NCI-H146 treated with DMSO at 0.1 percent for 48 hours (cell line): ENCODE data around the gene C2.
"Not testable (repeated sequence)": the region's sequence is repeated elsewhere in the genome, so short reads cannot be mapped to it uniquely, and the experiment has no call there.

Source experiments
- DNase-seq: peaks from one replicate; lab custom pipeline; 2025; ENCODE audit not compliant: unreplicated experiment; lab: John Stamatoyannopoulos, UW

Gene C2

DNA sequence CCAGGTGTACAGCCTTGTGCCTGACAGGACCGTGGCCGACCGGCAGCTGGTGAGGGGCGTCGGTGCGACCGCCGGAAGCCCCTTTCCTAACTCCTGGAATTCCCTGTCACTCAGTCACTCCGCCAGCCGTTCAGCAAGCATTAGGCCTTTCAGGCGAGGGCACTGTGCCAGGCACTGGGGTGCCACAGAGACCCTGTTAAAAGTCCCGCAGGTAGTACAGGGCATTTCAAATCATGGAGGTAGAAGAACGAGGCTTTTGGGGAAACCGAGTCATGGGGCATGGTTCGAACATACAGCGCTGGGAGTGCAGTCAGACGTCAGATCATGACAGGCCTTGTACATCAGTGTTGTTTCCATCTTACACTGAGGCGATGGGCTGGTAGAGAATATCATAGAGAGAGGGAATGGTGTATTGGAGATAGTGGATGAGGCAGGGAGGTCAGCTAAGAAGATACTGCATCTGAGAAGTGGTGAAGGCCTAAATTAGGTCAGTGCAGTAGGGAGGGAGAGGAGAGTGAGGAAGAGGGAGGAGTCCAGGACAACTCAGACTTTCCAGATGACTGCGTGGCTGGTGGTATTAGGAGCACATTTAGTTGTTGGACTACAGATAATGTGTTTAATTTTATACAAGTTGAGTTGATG, 45.3 kb downstream of the C2 start:
- DNase-seq: no peak

DNA sequence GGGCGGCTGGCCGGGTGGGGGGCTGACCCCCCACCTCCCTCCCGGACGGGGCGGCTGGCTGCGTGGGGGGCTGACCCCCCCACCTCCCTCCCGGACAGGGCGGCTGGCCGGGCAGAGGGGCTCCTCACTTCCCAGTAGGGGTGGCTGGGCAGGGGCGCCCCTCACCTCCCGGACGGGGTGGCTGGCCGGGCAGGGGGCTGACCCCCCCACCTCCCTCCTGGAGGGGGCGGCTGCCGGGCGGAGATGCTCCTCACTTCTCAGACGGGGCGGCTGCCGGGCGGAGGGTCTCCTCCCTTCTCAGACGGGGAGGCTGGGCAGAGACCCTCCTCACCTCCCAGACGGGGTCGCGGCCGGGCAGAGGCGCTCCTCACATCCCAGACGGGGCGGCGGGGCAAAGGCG, 48.5 kb downstream of the C2 start:
- not testable (repeated sequence) for DNase-seq

DNA sequence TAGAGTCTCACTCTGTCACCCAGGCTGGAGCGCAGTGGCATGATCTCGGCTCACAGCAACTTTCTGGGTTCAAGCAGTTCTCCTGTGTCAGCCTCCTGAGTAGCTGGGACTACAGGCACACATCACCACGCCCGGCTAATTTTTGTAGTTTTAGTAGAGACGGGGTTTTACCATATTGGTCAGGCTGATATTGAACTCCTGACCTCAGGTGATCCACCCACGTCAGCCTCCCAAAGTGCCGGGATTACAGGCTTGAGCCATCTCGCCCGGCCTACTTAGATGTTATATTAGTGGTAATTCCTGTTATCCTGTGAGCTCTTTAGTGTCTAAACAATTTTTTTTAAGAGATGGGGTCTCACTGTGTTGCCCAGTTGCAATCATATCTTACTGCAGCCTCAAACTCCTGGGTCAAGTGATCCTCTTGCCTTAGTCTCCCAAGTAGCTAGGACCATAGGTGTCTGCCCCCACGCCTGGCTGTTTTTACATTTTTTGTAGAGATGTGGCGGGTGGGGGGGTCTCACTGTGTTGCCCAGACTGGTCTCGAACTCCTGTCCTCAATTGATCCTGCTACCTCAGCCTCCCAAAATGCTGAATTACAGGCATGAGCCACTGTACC, 50.4 kb downstream of the C2 start:
- no peak for DNase-seq

DNA sequence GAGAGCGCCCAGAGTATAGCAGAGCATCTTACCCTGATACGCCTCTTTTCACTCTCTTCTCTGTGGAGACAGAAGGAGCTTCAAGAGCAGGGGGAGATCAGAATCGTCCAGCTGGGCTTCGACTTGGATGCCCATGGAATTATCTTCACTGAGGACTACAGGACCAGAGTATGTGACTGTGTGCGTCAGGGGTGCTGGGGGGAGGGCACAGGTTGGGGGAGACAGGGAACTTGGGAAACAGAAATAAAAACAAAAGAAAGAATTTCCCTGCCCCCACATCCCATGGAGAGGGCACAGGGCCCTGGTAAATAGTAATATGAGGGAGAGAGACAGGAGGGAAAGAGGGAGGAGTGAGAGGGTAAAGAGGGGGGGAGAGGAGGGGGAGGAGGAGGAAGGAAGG, 51.3 kb downstream of the C2 start:
- no peak for DNase-seq

DNA sequence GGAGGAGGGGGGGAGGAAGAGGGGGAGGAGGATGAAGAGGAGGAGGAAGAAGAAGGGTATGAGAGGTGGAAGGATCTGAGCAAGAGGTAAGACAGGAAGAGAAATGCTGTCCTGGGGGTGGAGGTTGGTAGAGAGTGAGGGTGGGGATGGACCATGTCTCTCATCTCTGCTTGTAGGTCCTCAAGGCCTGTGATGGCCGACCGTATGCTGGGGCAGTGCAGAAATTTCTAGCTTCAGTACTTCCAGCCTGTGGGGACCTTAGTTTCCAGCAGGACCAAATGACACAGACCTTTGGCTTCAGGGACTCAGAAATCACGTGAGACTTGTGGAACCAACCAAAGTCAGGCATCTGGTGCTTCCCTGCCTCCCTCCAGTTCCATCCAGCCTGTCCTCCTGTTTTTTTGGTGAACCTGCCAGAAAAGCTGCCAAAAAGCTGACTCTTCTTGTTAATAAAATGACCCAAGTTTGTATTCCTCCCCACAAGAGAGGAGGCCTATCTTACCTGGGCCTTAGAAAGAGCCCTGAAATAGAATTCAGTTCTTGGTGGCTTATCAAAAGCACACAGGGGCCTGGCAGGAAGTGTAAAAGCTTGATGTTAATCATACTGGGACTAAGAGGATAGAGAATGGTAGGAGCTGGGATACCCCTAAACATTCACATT, 51.9 kb downstream of the C2 start:
- DNase-seq: no peak

DNA sequence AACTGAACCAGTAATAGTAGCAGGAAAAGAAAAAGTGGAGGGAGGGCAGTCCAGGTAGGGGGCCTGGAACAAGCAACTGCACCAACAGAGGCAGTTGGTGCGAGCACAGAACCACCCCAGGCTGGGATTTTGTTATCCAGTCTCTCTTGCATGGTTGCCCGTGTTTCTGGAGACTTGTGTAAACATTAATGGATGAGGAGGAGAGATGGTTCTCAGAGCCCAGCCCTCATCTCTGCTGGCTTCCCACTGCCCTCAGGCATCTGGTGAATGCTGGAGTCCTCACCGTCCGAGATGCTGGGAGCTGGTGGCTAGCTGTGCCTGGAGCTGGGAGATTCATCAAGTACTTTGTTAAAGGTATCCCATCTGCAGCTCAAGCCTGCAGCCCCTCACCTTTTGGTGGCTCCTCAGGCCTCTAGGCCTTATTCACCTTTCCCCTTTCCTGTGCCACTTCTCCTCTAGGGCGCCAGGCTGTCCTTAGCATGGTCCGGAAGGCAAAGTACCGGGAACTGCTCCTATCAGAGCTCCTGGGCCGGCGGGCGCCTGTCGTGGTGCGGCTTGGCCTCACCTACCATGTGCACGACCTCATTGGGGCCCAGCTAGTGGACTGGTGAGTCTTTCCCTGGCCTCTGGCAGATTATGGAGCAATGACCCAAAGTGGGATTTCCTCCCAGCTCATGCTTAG, 52.8 kb downstream of the C2 start:
- DNase-seq: not testable (repeated sequence)

DNA sequence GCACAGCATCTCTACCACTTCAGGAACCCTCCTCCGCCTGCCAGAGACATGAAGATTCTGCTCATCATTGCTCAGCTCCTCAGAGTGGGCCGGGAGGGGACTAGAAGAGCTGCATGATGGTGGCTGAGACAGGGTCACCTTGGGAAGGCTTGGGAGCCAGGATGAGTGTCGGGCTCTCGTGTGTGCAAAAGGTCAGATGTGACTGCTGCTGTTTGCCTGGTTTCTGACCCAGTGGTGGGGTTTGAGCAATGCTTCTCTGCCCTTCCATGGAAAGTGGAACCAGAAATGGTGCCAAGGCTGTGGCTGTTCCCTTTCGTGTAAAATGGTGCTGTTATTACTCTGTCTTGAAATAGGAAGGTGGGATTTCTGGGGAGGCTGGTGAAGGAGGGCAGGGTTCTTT, 53.5 kb downstream of the C2 start:
- not testable (repeated sequence) for DNase-seq

DNA sequence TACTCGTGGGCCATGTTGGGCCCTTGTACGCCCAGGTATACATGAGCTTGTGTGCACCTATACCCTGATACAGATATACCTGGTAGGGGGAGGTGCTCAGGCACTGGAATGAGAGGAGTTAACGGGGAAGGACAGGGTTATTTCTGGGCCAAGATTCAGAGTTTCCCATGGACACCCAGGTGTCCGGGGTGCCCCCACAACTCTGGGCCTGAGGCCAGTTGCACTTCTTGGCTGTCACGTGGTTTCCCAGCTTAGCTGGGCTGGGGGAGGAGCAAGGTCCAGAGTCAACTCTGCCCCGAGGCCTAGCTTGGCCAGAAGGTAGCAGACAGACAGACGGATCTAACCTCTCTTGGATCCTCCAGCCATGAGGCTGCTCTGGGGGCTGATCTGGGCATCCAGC, 54.2 kb downstream of the C2 start, which contains the start of gene C4A:
Gene C4A, plus strand, starts transcription at position 314 of the 400 bp plus-strand sequence. Its CDS starts 51 bp downstream, at position 365.
- not testable (repeated sequence) for DNase-seq

DNA sequence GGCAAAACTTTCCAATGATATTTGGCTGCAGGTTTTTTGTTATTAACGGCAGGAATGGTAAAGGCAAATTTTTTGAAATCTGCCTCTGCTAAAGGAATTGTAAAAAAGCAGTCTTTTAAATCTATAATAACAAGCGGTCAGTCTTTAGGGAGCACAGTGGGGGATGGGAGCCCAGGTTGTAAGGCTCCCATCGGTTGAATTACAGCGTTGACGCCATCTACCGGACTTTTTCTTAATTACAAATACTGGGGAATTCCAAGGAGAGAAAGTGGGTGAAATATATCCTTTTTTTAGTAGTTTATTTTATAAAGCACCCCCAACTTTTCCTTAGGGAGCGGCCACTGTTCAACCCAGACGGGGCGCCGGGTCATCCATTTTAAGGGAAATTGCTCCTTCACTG, 61.8 kb downstream of the C2 start:
- DNase-seq: not testable (repeated sequence)

DNA sequence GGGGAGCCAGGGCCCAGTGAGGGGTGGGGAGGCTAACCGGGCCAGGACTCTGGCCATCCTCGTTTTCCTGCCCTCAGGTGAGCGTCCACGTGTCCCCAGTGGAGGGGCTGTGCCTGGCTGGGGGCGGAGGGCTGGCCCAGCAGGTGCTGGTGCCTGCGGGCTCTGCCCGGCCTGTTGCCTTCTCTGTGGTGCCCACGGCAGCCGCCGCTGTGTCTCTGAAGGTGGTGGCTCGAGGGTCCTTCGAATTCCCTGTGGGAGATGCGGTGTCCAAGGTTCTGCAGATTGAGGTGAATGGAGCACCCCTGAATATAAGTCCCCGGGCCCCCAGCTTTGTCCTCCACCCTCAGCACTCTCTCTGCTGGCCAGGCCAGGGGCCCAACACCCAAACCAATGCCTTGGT, 66.9 kb downstream of the C2 start:
- not testable (repeated sequence) for DNase-seq
